LNCAP (cell line): Measurements from ENCODE around the gene PRKAG3.

Experiments used
- CTCF ChIP-seq: fragments of 450-650 bp; IDR thresholded peaks from 2 replicates; pipeline ENCODE4 v1.5.1; 2017; ENCODE audit warnings: mild to moderate bottlenecking

PRKAG3 gene

GRCh38 chr2:218814540-218815243 is 16.9 kb downstream of the PRKAG3 start:
- TF ChIP-seq CTCF, result no peak

- no peak for TF ChIP-seq CTCF
Measured at GRCh38 chr2:218813771-218814460, 17.7 kb downstream of the PRKAG3 start.

- TF ChIP-seq CTCF, result no peak
Measured at GRCh38 chr2:218812861-218813260, 18.7 kb downstream of the PRKAG3 start.

- TF ChIP-seq CTCF, result no peak
Measured at GRCh38 chr2:218812096-218812815, 19.3 kb downstream of the PRKAG3 start.

GRCh38 chr2:218811382-218811781 is 20.2 kb downstream of the PRKAG3 start:
- TF ChIP-seq CTCF, result no peak

GRCh38 chr2:218810256-218810655 is 21.3 kb downstream of the PRKAG3 start:
- no peak for TF ChIP-seq CTCF

GRCh38 chr2:218809515-218809914 is 22.1 kb downstream of the PRKAG3 start:
- TF ChIP-seq CTCF, result no peak
